H9 (cell line): ENCODE results near the gene LRP1B. TPM values are rescaled to one million over a fixed set of nuclear protein-coding genes. Genes with fewer than 3 reads are reported as not detected.

ENCODE experiments used
- DNase-seq: peaks from one replicate; pipeline ENCODE4 v3.0.0-alpha.2; 2017
- H2AFZ ChIP-seq: one replicate; pipeline ENCODE4 v1.6.1; 2013; ENCODE audit warnings: mild to moderate bottlenecking, low read length, control low read depth, moderate library complexity
- H2AK5ac ChIP-seq: 2 replicates; pipeline ENCODE4 v1.6.1; 2013; ENCODE audit warnings: low read length, control low read depth, mixed read lengths; ENCODE audit not compliant: insufficient read length
- H2BK120ac ChIP-seq: one replicate; pipeline ENCODE4 v1.6.1; 2013; ENCODE audit warnings: low read depth, mild to moderate bottlenecking, low read length, control low read depth, inconsistent platforms; ENCODE audit not compliant: poor library complexity, severe bottlenecking
- H2BK12ac ChIP-seq: 2 replicates; pipeline ENCODE4 v1.6.1; 2013; ENCODE audit warnings: low read length, control low read depth, mixed read lengths, low read depth; ENCODE audit not compliant: insufficient read length
- H2BK15ac ChIP-seq: 2 replicates; pipeline ENCODE4 v1.6.1; 2013; ENCODE audit warnings: low read depth, low read length, control low read depth
- H2BK20ac ChIP-seq: one replicate; pipeline ENCODE4 v1.6.1; 2013; ENCODE audit warnings: low read depth, mild to moderate bottlenecking, low read length, control low read depth, inconsistent platforms; ENCODE audit not compliant: poor library complexity, severe bottlenecking
- H2BK5ac ChIP-seq: 2 replicates; pipeline ENCODE4 v1.6.1; 2013; ENCODE audit warnings: low read length, control low read depth, mixed read lengths; ENCODE audit not compliant: insufficient read length
- H3K14ac ChIP-seq: 2 replicates; pipeline ENCODE4 v1.6.1; 2013; ENCODE audit warnings: low read length, control low read depth; ENCODE audit not compliant: insufficient read depth
- H3K18ac ChIP-seq: 2 replicates; pipeline ENCODE4 v1.6.1; 2013; ENCODE audit warnings: low read depth, mild to moderate bottlenecking, mixed read lengths, low read length, control low read depth; ENCODE audit not compliant: insufficient read length
- H3K23ac ChIP-seq: 2 replicates; pipeline ENCODE4 v1.6.1; 2013; ENCODE audit warnings: low read length, control low read depth, mixed read lengths, low read depth; ENCODE audit not compliant: insufficient read length
- H3K23me2 ChIP-seq: 2 replicates; pipeline ENCODE4 v1.6.1; 2013; ENCODE audit warnings: low read depth, mild to moderate bottlenecking, mixed read lengths, low read length, control low read depth; ENCODE audit not compliant: insufficient read length, poor library complexity, severe bottlenecking
- H3K27ac ChIP-seq: 2 replicates; pipeline ENCODE4 v1.5.1; 2013; ENCODE audit warnings: low read length, control low read depth, mixed read lengths, low read depth; ENCODE audit not compliant: insufficient read length
- H3K27me3 ChIP-seq: 2 replicates; pipeline ENCODE4 v1.6.1; 2013; ENCODE audit warnings: low read length, control low read depth, inconsistent platforms; ENCODE audit not compliant: insufficient read depth
- H3K4ac ChIP-seq: 2 replicates; pipeline ENCODE4 v1.6.1; 2013; ENCODE audit warnings: low read depth, mild to moderate bottlenecking, control low read depth, inconsistent platforms, low read length, moderate library complexity
- H3K4me1 ChIP-seq: 2 replicates; pipeline ENCODE4 v1.6.1; 2013; ENCODE audit warnings: low read length, control low read depth, inconsistent platforms; ENCODE audit not compliant: insufficient read depth
- H3K4me2 ChIP-seq: 2 replicates; pipeline ENCODE4 v1.6.1; 2013; ENCODE audit warnings: low read length, control low read depth, mixed read lengths; ENCODE audit not compliant: insufficient read length, insufficient read depth
- H3K56ac ChIP-seq: 2 replicates; pipeline ENCODE4 v1.6.1; 2013; ENCODE audit warnings: low read depth, mild to moderate bottlenecking, mixed read lengths, low read length, control low read depth; ENCODE audit not compliant: insufficient read length
- H3K79me1 ChIP-seq: 2 replicates; pipeline ENCODE4 v1.6.1; 2013; ENCODE audit warnings: low read depth, mild to moderate bottlenecking, moderate library complexity, low read length, control low read depth, inconsistent platforms; ENCODE audit not compliant: insufficient read depth, poor library complexity, severe bottlenecking
- H3K79me2 ChIP-seq: 2 replicates; pipeline ENCODE4 v1.6.1; 2013; ENCODE audit warnings: low read length, control low read depth, inconsistent platforms; ENCODE audit not compliant: insufficient read depth
- H3K9ac ChIP-seq: 2 replicates; pipeline ENCODE4 v1.6.1; 2013; ENCODE audit warnings: low read length, control low read depth, mixed read lengths; ENCODE audit not compliant: insufficient read length; ENCODE audit errors: extremely low read depth
- H3K9me3 ChIP-seq: one replicate; pipeline ENCODE4 v1.6.1; 2013; ENCODE audit warnings: low read depth, low read length, inconsistent platforms; ENCODE audit not compliant: control insufficient read depth
- H3T11ph ChIP-seq: one replicate; pipeline ENCODE4 v1.6.1; 2013; ENCODE audit warnings: mild to moderate bottlenecking, low read length, control low read depth, inconsistent platforms
- H4K20me1 ChIP-seq: one replicate; pipeline ENCODE4 v1.6.1; 2013; ENCODE audit not compliant: control insufficient read depth, insufficient read length, insufficient read depth
- H4K5ac ChIP-seq: 2 replicates; pipeline ENCODE4 v1.6.1; 2013; ENCODE audit warnings: low read depth, mild to moderate bottlenecking, mixed read lengths, low read length, control low read depth; ENCODE audit not compliant: insufficient read length
- H4K8ac ChIP-seq: replicated peaks from 2 replicates; pipeline ENCODE4 v1.6.1; 2013; ENCODE audit warnings: low read length, control low read depth, mixed read lengths, low read depth; ENCODE audit not compliant: insufficient read length
- H4K91ac ChIP-seq: 2 replicates; pipeline ENCODE4 v1.6.1; 2013; ENCODE audit warnings: low read depth, mild to moderate bottlenecking, moderate library complexity, mixed read lengths, low read length, control low read depth; ENCODE audit not compliant: insufficient read length
- H3K27ac Mint-ChIP-seq, 3 experiments: 2 replicates in 2 of 3; 3 replicates in 1 of 3; pipeline ENCODE4 v1.8.0; 2020 to 2021; ENCODE audit warnings: mixed read lengths in 3 of 3, mild to moderate bottlenecking in 1 of 3, moderate library complexity in 1 of 3
- H3K27me3 Mint-ChIP-seq: 2 replicates; pipeline ENCODE4 v1.8.0; 2021; ENCODE audit warnings: low read depth, mild to moderate bottlenecking, moderate library complexity, mixed read lengths
- H3K36me3 Mint-ChIP-seq, 3 experiments: 2 replicates in 2 of 3; 3 replicates in 1 of 3; pipeline ENCODE4 v1.8.0; 2020 to 2021; ENCODE audit warnings: low read depth in 3 of 3, mixed read lengths in 3 of 3; ENCODE audit not compliant: insufficient read depth in 1 of 3
- H3K4me1 Mint-ChIP-seq, 2 experiments: 2 replicates each; pipeline ENCODE4 v1.8.0; 2020; ENCODE audit warnings: mixed read lengths in 2 of 2
- H3K4me3 Mint-ChIP-seq, 2 experiments: 2 replicates in 1 of 2; 3 replicates in 1 of 2; pipeline ENCODE4 v1.8.0; 2020 to 2021; ENCODE audit warnings: mild to moderate bottlenecking in 2 of 2, mixed read lengths in 2 of 2, moderate library complexity in 1 of 2
- H3K9me3 Mint-ChIP-seq, 2 experiments: 2 replicates in 1 of 2; 3 replicates in 1 of 2; pipeline ENCODE4 v1.8.0; 2020; ENCODE audit warnings: mild to moderate bottlenecking in 2 of 2, mixed read lengths in 2 of 2, moderate library complexity in 1 of 2
- CTCF ChIP-seq: fragments of 200-600 bp; sonication (generic); conservative IDR thresholded peaks from 3 replicates; pipeline ENCODE4 v1.8.0; 2021; ENCODE audit warnings: antibody characterized with exemption, mild to moderate bottlenecking
- WGBS: extraction: QIAGEN DNeasy Blood & Tissue Kit; methylation state at CpG from one replicate; pipeline ENCODE4 v1.1.7; 2013; ENCODE audit warnings: missing lambda C conversion rate, low lambda C conversion rate, mixed read lengths; ENCODE audit not compliant: insufficient read length; ENCODE audit errors: extremely low coverage; 5-methylcytosine and 5-hydroxymethylcytosine counted together
- total RNA-seq: library from RNA; stranded (reverse); gene quantifications from 2 replicates; pipeline ENCODE4 v1.2.1, GENCODE V29; 2021

Gene LRP1B
- total RNA-seq, 1 experiment from 2014 or later: not detected

- no peak overlapping the region for H2BK20ac ChIP-seq
- H3K4me2 ChIP-seq: no peak overlapping the region
- WGBS: no CpG with 5 or more reads among the region's 3 CpGs
These were observed 406.4 kb downstream of the LRP1B start for GRCh38 chr2:141724426-141724825.

More at GRCh38 chr2:141724426-141724825, 406.4 kb downstream of the LRP1B start:
- H3K4ac ChIP-seq: no peak overlapping the region
- H2BK5ac ChIP-seq: no peak overlapping the region
- no peak overlapping the region for H3K27ac ChIP-seq
- H3K9me3 ChIP-seq: no peaks in the 10 kb centered on the region
- no peaks in the 10 kb centered on the region for H3K4me1 ChIP-seq
- no peaks in the 10 kb centered on the region for H3K79me1 ChIP-seq
- H3K9ac ChIP-seq: no peak overlapping the region
- TF ChIP-seq CTCF: no peak
- H2BK12ac ChIP-seq: no peak overlapping the region
- H3K4me3 Mint-ChIP-seq: no peak overlapping the region
- no peak overlapping the region for H2AFZ ChIP-seq
- peaks cover 13% of the 10 kb centered on the region in 2 experiments for H3K4me1 Mint-ChIP-seq
- no peaks in the 10 kb centered on the region; a peak in 1 of 5 replicates for H3K9me3 Mint-ChIP-seq
- H3K18ac ChIP-seq: no peak overlapping the region
- no peak overlapping the region for H3K56ac ChIP-seq
- H4K5ac ChIP-seq: no peak overlapping the region
- no peaks in the 10 kb centered on the region for H4K20me1 ChIP-seq
- H3K27me3 ChIP-seq: no peaks in the 10 kb centered on the region
- H2BK15ac ChIP-seq: no peak overlapping the region
- H2AK5ac ChIP-seq: no peak overlapping the region
- no peaks in the 10 kb centered on the region for H3K79me2 ChIP-seq
- H2BK120ac ChIP-seq: no peak overlapping the region
- H3K36me3 Mint-ChIP-seq: no peaks in the 10 kb centered on the region; a peak in 1 of 7 replicates
- no peak overlapping the region for H4K8ac ChIP-seq
- no peak overlapping the region for H4K91ac ChIP-seq
- no peak for DNase-seq
- no peak overlapping the region for H3K23ac ChIP-seq
- no peak overlapping the region for H3K27ac Mint-ChIP-seq
- no peak overlapping the region for H3T11ph ChIP-seq
- H3K23me2 ChIP-seq: no peaks in the 10 kb centered on the region
- H3K14ac ChIP-seq: no peak overlapping the region
- H3K27me3 Mint-ChIP-seq: no peaks in the 10 kb centered on the region
